Activated T-helper 17 cell treated with anti-CD3 and anti-CD28 coated beads, Interleukin-2, amount 50 U/mL, for 72 hours (primary cell): ENCODE results near the gene BEND3. TPM values are rescaled to one million over a fixed set of nuclear protein-coding genes. Genes with fewer than 3 reads are reported as not detected.
A peak's percentile ranks its signal among the peaks of the same experiment; 100 is the strongest.
"Not testable (repeated sequence)": the region's sequence is repeated elsewhere in the genome, so short reads cannot be mapped to it uniquely, and the experiment has no call there.

Experiments
- ATAC-seq: fragments of 150-1000 bp; cut with Tn5 transposase; replicated peaks from 2 replicates; pipeline ENCODE4 v1.10.0; 2021; ENCODE audit warnings: mild to moderate bottlenecking, moderate library complexity
- H3K27ac Mint-ChIP-seq: one replicate; pipeline ENCODE4 v1.8.0; 2022; ENCODE audit warnings: mixed read lengths
- H3K27me3 Mint-ChIP-seq: one replicate; pipeline ENCODE4 v1.8.0; 2022; ENCODE audit warnings: mixed read lengths
- H3K36me3 Mint-ChIP-seq: one replicate; pipeline ENCODE4 v1.8.0; 2022; ENCODE audit warnings: low read depth, mild to moderate bottlenecking, mixed read lengths
- H3K4me1 Mint-ChIP-seq: one replicate; pipeline ENCODE4 v1.8.0; 2022; ENCODE audit warnings: mixed read lengths
- H3K4me3 Mint-ChIP-seq: one replicate; pipeline ENCODE4 v1.8.0; 2022; ENCODE audit warnings: mild to moderate bottlenecking, mixed read lengths
- H3K9me3 Mint-ChIP-seq: one replicate; pipeline ENCODE4 v1.8.0; 2022; ENCODE audit warnings: mixed read lengths
- total RNA-seq, 2 donors: library from RNA; stranded (reverse); gene quantifications; one replicate each; pipeline ENCODE4 v1.2.3, GENCODE V29; 2022

Gene BEND3
- total RNA-seq, 2 donors from 2014 or later = 4.4 to 5.1 TPM

GRCh38 chr6:107128577-107128976, 13.3 kb upstream of the BEND3 start:
- Mint-ChIP-seq H3K27ac (no peak overlapping the region), H3K4me1 (no peaks in the 10 kb centered on the region), H3K4me3 (no peak overlapping the region), H3K9me3 (no peaks in the 10 kb centered on the region), H3K36me3 (no peaks in the 10 kb centered on the region), H3K27me3 (no peaks in the 10 kb centered on the region)
- no peak for ATAC-seq

DNA sequence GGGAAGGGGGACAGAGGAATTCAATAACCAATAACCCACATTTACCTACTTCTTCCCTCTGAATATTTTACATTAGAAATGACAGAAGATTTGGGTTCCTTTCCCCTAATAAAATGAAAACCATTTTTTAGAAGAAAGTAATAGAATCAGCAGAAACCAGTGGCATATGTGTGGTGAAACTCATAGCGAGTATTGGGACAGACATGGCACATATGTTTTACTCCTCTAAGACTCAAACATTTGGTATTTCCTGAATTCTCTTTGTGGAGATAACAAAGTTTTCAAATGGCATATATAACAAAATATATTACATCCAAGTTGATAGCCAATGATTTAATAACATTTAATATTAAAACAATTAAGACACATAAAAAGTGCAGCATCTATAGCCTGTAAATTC, 12.9 kb upstream of the BEND3 start:
- no peak for ATAC-seq
- Mint-ChIP-seq H3K27me3 (no peaks in the 10 kb centered on the region), H3K36me3 (no peaks in the 10 kb centered on the region), H3K9me3 (no peaks in the 10 kb centered on the region), H3K4me1 (no peaks in the 10 kb centered on the region), H3K27ac (no peak overlapping the region), H3K4me3 (no peak overlapping the region)

- Mint-ChIP-seq H3K9me3 (no peaks in the 10 kb centered on the region), H3K27ac (no peak overlapping the region), H3K4me3 (no peak overlapping the region), H3K27me3 (no peaks in the 10 kb centered on the region), H3K36me3 (no peaks in the 10 kb centered on the region), H3K4me1 (no peaks in the 10 kb centered on the region)
- no peak for ATAC-seq
Measured at GRCh38 chr6:107125771-107126170, 10.5 kb upstream of the BEND3 start.

DNA sequence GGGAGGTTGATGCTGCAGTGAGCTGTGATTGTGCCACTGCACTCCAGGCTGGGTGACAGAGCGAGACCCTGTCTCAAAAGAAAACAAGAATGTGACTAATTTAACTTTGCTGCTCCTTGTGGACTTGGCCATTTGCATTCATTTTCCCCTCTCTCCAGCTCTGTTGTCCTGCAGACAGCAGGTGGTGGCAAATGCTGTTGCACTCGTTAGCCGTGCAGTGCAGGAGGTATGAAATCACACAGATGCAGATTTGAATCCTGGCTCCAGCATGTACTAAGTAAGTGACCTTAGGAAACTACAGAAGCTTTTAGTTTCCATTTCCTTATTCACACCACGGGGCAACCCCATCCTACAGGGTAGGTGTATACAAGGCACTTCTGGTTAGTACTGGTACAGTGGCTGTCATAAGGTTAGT, 9.6 kb upstream of the BEND3 start:
- Mint-ChIP-seq H3K4me1 (no peaks in the 10 kb centered on the region), H3K9me3 (no peaks in the 10 kb centered on the region), H3K27ac (no peak overlapping the region), H3K4me3 (no peak overlapping the region), H3K36me3 (no peaks in the 10 kb centered on the region), H3K27me3 (no peaks in the 10 kb centered on the region)
- no peak for ATAC-seq

DNA sequence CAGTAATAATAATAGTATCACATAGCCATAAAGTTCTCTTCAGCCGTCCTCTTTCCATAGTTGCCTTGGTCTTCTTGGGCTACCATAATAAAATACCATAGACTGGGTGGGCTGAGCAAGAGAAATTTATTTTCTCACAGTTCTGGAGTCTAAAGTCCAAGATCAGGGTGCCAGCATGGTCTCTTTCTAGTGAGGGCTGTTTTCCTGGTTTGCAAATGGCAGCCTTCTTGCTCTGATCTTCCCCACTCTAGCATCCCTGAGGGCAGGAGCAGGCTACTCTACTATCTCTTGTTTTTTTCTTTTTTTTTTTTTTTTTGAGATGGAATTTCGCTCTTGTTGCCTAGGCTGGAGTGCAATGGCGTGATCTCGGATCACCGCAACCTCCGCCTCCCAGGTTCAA, 8.2 kb upstream of the BEND3 start:
- Mint-ChIP-seq H3K4me3 (no peak overlapping the region), H3K27me3 (no peaks in the 10 kb centered on the region), H3K9me3 (no peaks in the 10 kb centered on the region), H3K4me1 (no peaks in the 10 kb centered on the region), H3K36me3 (no peaks in the 10 kb centered on the region), H3K27ac (no peak overlapping the region)
- no peak for ATAC-seq

GRCh38 chr6:107122748-107123147, 7.4 kb upstream of the BEND3 start:
- H3K36me3 Mint-ChIP-seq = no peaks in the 10 kb centered on the region
- no peak for ATAC-seq
- no peaks in the 10 kb centered on the region for H3K4me1 Mint-ChIP-seq
- no peak overlapping the region for H3K4me3 Mint-ChIP-seq
- H3K9me3 Mint-ChIP-seq = no peaks in the 10 kb centered on the region
- no peaks in the 10 kb centered on the region for H3K27me3 Mint-ChIP-seq
- no peak overlapping the region for H3K27ac Mint-ChIP-seq

DNA sequence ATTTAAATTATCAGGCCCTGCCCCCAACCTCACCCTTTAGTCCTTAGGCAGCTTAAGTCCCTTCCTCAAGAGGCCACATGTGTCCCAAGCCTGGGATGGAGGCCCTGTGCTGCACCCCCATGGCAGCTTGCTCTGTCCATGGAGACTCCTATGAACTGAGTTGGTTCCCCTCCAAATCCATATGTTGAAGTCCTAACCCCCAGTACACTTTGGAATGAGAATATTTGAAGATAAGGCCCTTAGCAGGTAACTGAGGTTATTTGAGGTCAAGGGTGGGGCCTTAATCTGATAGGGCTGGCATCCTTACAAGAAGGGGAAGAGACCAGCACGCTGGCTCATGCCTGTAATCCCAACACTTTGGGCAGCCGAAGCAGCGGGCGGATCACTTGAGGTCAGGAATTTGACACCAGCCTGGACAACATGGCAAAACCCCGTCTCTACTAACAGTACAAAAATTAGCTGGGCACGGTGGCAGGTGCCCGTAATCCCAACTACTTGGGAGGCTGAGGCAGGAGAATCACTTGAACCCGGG, 6.7 kb upstream of the BEND3 start:
- no peak overlapping the region for H3K4me3 Mint-ChIP-seq
- H3K4me1 Mint-ChIP-seq = no peaks in the 10 kb centered on the region
- H3K9me3 Mint-ChIP-seq = no peaks in the 10 kb centered on the region
- ATAC-seq = no peak
- H3K36me3 Mint-ChIP-seq = no peaks in the 10 kb centered on the region
- no peak overlapping the region for H3K27ac Mint-ChIP-seq
- peaks cover under 1% of the 10 kb centered on the region for H3K27me3 Mint-ChIP-seq

DNA sequence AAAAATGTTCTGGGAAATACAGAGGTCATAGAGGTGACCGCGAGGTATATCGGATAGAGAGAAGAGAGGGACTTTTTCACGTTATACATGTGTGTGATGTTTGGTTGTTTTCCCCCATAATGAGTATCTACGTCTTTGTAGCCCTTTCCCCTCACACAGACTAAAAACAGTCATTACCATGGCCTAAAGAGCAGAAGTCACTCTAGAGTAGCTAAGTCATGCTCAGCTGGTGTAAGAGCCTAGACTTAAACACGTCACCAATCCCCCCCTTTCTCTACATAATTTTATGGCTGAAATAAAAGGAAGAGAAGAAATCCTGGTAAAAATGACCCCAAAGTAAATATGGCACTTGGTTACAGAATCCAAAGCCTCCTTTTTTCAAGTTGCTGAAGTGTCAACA, 6.0 kb upstream of the BEND3 start:
- Mint-ChIP-seq H3K36me3 (no peaks in the 10 kb centered on the region), H3K4me3 (no peak overlapping the region), H3K9me3 (no peaks in the 10 kb centered on the region), H3K27ac (no peak overlapping the region), H3K4me1 (no peaks in the 10 kb centered on the region), H3K27me3 (peaks cover 7% of the 10 kb centered on the region)
- no peak for ATAC-seq

DNA sequence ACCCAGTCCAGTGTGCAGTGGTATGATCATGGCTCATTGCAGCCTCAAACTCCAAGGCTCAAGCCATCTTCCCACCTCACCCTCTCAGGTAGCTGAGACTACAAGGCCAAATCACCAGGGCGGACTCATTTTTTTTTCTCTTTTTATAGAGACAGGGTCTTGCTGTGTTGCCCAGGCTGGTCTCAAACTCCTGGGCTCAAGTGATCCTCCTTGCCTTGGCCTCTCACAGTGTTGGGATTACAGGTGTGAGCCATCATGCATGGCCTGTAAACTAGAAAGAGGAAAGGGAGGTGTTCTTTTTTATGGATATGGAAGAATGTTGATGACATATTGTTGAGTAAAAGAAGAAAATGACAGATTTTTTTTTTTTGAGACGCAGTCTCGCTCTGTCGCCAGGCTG, 5.1 kb upstream of the BEND3 start:
- no peak for ATAC-seq
- Mint-ChIP-seq H3K4me1 (no peaks in the 10 kb centered on the region), H3K27ac (no peak overlapping the region), H3K4me3 (no peak overlapping the region), H3K27me3 (peaks cover 7% of the 10 kb centered on the region), H3K9me3 (no peaks in the 10 kb centered on the region), H3K36me3 (no peaks in the 10 kb centered on the region)

- peaks cover 7% of the 10 kb centered on the region for H3K27me3 Mint-ChIP-seq
- no peak overlapping the region for H3K4me3 Mint-ChIP-seq
Measured at GRCh38 chr6:107118976-107119375, 3.7 kb upstream of the BEND3 start.

GRCh38 chr6:107118540-107118939, 3.2 kb upstream of the BEND3 start:
- H3K27me3 Mint-ChIP-seq, ATAC-seq, H3K4me3 Mint-ChIP-seq, H3K36me3 Mint-ChIP-seq, H3K27ac Mint-ChIP-seq, H3K4me1 Mint-ChIP-seq, H3K9me3 Mint-ChIP-seq: not testable (repeated sequence)

More at GRCh38 chr6:107118976-107119375, 3.7 kb upstream of the BEND3 start:
- Mint-ChIP-seq H3K9me3 (no peaks in the 10 kb centered on the region), H3K4me1 (no peaks in the 10 kb centered on the region), H3K27ac (no peak overlapping the region), H3K36me3 (no peaks in the 10 kb centered on the region)
- ATAC-seq = no peak

DNA sequence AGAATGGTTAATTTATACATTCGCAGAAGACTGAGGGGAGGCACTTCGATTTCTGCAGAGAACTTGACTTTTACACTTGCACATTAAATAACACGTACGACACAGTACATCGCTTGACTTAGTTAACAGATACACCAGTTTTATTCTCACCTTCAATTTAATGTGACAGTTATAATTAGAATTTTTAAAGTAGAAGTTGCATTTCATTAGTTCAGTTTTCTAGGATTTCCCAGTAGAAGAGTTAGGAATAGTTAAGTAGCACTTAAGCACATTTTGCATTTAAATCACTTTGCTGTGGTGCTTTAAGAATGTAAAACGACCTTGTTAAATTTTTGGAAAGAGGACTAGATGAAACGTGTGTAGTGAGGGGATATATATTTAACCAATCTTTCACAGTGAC, 1.6 kb upstream of the BEND3 start:
- no peak for ATAC-seq
- H3K27ac Mint-ChIP-seq = no peak overlapping the region
- H3K9me3 Mint-ChIP-seq = no peaks in the 10 kb centered on the region
- H3K4me3 Mint-ChIP-seq = peak overlapping the region; percentile 78
- peaks cover 7% of the 10 kb centered on the region for H3K27me3 Mint-ChIP-seq
- H3K4me1 Mint-ChIP-seq = no peaks in the 10 kb centered on the region
- H3K36me3 Mint-ChIP-seq = no peaks in the 10 kb centered on the region

DNA sequence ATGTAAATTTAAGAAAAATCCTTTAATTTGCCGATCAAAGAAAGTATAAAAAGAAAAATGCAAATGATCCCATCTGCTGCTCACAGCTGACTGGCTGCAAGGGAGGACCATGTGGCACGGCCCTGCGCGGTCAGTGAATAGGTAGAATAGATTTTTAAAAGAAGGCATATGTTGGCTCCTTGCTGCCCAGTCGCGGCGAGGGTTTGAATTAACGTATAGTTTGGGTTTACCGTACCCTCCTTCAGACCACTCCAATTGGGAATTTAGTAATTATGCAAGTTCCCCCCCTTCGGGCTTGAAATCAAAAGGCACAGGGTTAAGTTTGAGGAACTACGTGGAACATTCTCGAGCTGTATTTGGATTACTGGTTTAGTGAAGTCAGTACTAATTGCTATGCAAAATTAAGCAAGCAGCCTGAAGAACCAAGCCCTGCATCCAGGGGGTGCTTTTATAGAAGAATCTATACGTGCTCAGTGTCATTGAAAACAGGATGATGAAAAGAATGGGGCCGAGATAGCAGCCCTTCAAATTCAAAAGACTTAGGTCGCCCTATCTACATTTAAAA, 1.1 kb upstream of the BEND3 start:
- H3K27me3 Mint-ChIP-seq = peaks cover 7% of the 10 kb centered on the region
- peak overlapping the region; percentile 78 for H3K4me3 Mint-ChIP-seq
- no peaks in the 10 kb centered on the region for H3K4me1 Mint-ChIP-seq
- no peaks in the 10 kb centered on the region for H3K36me3 Mint-ChIP-seq
- H3K27ac Mint-ChIP-seq = peak overlapping the region; percentile 61
- H3K9me3 Mint-ChIP-seq = no peaks in the 10 kb centered on the region
- ATAC-seq = no peak

DNA sequence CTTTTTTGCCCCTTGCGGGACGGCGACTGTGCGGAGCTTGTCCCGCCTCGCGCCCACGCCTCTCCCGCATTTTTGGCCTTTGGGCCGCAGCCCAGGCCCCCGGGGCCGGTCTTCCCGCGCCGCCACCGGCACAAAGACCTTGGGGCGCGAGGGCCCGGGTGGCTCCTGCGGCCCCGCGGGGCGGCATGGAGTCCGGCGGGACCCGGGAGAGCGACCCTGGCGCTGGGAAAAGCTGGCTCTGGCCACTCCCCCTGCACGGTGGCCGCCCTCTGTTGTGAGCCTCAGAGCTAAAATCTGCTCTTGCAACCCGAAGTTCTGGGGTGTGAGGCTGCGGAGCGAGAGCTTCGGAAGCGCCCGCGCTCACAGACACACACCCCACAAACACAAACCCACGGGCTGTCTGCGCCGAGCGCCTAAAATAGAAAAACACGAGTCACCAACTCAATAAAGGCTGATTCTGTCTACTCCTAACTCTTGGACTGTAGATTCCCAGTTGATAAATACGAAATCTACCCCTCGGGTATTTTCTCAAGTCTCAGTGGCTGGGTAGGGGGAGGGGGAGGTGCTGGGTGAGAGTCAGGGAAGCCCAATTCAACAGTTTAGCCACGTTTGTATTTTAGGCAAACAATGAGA, 496 bp upstream of the BEND3 start:
- ATAC-seq = peak; percentile 31
- Mint-ChIP-seq H3K36me3 (no peaks in the 10 kb centered on the region), H3K4me3 (peak overlapping the region; percentile 78), H3K27me3 (peaks cover 7% of the 10 kb centered on the region), H3K27ac (peak overlapping the region; percentile 61), H3K9me3 (no peaks in the 10 kb centered on the region), H3K4me1 (no peaks in the 10 kb centered on the region)

DNA sequence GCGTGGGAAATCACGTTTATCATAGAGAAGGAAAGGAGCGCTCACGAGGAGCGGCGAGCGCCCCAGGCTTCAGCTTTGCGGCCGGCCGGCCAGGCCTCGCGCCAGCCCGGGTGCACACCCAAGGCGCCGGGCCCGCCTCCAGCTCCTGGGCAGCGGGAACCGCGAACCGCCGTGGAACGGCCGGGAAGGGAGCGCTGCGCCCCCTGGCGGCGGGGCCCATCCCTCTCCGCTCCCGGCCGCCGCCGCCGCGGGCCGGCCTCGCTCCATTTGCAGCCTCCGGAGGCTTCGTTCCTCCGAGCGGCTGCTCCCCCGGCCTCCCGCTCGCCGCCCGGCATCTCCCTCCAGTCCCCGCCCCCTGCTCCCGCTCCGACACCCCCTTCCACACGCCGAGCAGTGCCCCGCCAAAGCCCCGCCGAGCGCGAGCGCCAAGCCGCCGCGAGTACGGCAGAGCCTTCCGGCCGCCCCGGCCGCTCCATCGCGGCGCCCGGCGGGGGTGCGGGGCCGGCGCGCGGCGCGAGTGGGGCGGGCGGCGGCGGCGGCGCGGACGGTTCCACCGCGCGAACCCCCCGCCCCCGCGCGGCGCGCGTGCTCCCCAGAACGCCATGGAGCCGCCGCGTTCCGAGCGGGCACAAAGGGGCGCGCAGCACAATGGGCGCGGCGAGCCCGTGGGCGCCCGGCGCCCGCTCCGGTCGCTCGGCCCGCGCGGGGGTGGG, 946 bp downstream of the BEND3 start:
- Mint-ChIP-seq H3K27me3 (peaks cover 7% of the 10 kb centered on the region), H3K27ac (no peak overlapping the region), H3K4me1 (no peaks in the 10 kb centered on the region), H3K4me3 (peak overlapping the region; percentile 77), H3K9me3 (no peaks in the 10 kb centered on the region), H3K36me3 (no peaks in the 10 kb centered on the region)
- peak; percentile 86 for ATAC-seq
